Jurkat, Clone E6-1 (cell line): Measurements from ENCODE around the gene PRMT7. TPM values are rescaled to one million over a fixed set of nuclear protein-coding genes. Genes with fewer than 3 reads are reported as not detected.

ENCODE experiments used
- DNase-seq: peaks from one replicate; pipeline ENCODE4 v3.0.0-alpha.2; 2011; ENCODE audit warnings: low read depth, low spot score
- H3K4me3 ChIP-seq: 2 replicates; pipeline ENCODE4 v1.5.1; 2011; ENCODE audit warnings: mild to moderate bottlenecking, low read length, control low read depth, moderate library complexity
- polyA plus RNA-seq: library from polyadenylated mRNA; unstranded; fragments of >200 nt; gene quantifications from one replicate; pipeline ENCODE4 v1.2.1, GENCODE V29; 2012; ENCODE audit warnings: missing spikeins; ENCODE audit not compliant: insufficient read length, insufficient read depth

PRMT7 gene, protein sequence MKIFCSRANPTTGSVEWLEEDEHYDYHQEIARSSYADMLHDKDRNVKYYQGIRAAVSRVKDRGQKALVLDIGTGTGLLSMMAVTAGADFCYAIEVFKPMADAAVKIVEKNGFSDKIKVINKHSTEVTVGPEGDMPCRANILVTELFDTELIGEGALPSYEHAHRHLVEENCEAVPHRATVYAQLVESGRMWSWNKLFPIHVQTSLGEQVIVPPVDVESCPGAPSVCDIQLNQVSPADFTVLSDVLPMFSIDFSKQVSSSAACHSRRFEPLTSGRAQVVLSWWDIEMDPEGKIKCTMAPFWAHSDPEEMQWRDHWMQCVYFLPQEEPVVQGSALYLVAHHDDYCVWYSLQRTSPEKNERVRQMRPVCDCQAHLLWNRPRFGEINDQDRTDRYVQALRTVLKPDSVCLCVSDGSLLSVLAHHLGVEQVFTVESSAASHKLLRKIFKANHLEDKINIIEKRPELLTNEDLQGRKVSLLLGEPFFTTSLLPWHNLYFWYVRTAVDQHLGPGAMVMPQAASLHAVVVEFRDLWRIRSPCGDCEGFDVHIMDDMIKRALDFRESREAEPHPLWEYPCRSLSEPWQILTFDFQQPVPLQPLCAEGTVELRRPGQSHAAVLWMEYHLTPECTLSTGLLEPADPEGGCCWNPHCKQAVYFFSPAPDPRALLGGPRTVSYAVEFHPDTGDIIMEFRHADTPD
- polyA plus RNA-seq: 76.6 TPM

DNA sequence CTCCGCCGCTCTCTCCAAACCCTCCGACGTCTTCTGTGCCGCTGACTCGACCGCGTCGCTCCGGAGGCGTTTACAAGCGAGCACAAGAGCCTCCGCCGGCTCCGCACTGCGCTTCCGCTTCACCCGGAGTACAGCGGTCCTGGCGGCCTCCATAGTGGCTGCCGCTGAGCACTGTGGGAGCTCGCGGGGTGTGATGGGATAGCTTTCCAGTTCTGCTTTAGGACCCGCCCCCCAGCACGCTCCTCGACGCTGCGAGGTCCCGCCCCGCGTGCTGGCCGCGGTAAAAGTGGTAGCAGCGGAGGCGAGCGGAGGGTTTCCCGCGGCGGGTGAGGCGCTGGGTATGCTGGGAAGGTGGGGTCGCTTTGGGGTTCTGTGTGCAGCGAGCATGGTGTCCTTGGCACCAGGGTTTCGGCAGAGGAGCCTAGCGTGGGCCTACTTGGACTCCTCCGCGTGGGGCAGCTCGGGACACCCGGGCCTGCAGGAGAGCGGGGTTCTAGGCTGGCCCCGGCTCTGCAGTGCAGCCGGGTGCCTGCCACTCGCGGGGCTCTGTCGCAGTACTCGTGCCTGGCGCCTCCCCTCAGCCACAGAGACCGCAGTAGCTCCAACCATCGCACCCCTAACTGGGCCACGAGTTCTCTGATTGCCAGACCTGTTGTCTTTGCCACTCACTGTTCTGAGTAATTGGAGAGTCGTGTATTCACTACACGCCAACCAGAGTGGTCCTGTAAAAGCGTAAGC, at the start of gene PRMT7, which contains the start of gene SLC7A6OS:
PRMT7 (plus strand) TSS at position 246 of the 738 bp plus-strand sequence. CDS start 4,961 bp downstream, outside the sequence.
SLC7A6OS (minus strand) TSS at position 173 of the 738 bp plus-strand sequence; CDS start at position 153, 20 bp downstream.
- peak; percentile 92 for DNase-seq

DNA sequence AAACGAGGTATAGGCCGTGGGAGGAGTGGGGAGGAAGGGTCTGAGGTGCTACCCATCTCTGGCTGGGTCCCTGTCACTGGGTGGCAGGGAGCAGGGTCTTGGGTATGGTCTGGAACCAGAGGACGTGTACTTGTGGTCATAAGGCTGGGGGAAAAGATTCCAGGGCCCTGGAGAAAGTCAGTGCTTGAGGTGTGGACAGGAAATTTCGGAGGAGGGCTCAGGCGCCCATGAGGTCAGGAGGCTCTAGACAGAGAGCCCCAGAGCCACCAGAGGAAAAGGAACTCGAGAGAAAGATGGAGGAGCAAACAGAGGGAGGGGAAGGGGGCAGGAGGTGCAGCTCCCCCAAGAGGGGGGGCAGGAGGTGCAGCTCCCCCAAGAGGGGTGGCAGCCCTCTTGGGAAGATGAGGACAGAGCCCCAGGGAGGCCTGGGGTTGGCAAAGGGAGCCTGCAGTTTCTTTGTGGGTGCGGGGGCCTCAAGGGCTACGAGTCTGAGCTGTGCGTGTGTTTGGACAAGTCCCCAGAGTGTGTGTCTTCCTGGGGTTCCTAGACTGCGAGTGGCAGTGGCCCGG, 47.2 kb upstream of the PRMT7 start:
- DNase-seq: no peak
- peak overlapping the region; percentile 93 for H3K4me3 ChIP-seq

More for the DNA sequence above, at the start of gene PRMT7, which contains the start of gene SLC7A6OS:
- peak within 1 kb of the TSS; percentile 99 for H3K4me3 ChIP-seq

DNA sequence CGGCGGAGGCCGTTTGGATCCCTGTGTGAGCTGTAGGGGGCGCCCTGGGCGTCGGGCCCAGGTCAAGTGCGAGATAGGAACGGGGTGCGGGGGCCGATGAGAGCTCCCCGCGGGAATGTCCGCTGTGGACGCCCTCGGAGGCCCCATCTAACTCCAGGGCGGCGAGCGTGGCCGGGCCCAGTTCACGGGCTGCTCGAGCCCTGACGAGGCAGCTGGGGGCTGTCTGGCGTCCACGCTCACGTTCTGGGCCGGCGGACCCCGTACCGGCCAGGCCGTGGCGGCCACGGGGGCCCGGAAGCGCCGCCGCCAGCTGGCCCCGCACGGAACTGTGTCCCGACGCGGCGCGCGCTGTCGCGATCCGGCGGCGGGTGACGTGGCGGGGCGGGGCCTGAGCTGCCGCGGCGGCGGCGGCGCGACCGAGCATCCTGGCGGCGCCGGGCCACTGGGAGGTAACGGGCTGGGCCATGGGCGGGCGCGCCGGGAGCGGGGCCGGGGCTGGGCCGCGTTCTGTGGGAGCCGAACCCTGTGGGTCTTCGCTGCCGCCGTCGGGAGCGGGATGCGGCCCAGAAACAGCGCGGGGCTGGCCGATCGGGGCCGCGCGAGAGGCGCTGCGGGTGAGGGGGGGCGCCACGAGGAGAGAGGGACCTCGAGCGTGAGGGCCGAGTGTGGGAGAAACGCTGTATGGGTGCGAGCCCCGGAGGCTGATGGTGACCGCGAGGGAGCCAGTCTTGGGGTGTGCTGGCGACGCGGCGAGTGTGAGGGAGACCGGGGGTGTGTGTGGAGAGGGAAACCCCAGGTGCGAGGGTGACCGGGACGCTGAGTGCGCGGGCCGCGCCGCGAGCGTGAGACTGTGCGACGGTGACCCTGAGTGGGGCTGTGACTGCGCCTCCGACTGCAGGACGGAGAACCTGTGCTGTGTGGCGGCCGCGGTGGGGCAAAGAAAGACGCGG, 46.4 kb upstream of the PRMT7 start, which contains the start of gene SLC7A6:
SLC7A6 (plus strand) TSS at position 399 of the 950 bp plus-strand sequence. CDS start 10,201 bp downstream, outside the sequence.
- peak within 1 kb of the TSS; percentile 93 for H3K4me3 ChIP-seq

DNA sequence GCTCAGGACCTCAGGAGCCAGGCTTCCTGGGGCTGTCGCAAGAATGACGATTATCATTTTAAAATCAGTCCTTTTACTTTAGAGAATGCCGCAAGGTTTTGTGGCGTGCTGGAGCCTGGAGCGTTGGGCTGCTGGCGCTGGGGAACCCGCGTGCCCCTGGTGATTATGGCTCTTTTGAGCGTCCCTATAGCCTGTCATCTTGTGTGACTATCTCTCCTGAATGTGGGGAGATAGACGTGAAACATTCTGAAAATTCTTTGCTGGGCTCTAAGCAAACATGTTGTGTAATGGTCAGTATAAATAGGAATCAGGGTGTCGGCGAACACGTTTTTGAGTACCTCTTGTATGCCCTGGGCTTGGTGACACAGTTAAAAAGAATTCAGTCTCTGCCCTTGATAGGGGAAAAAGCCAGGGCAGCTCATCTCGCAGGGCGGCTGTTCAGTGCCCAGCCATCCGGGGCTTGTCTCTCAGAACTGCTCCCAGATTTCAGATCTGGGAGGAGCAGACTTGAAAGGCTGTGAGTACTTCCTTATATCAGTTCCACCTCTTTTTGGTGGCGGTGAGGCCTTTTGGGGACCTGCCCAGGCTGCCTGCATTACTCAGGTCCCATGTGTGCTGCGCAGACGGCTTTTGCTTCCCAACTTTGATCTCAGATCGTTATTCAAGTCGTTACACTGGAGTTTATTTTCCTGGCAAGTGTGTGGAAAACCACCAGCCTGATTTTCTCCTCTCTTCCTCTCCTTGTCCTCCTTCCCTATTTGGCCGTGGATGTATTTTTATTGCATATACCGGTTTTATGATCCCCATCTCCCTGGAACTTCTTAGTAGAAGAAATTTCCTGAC, 45.5 kb upstream of the PRMT7 start:
- peak overlapping the region; percentile 93 for H3K4me3 ChIP-seq
- DNase-seq: no peak

More for the DNA sequence above, 46.4 kb upstream of the PRMT7 start, which contains the start of gene SLC7A6:
- DNase-seq: no peak

DNA sequence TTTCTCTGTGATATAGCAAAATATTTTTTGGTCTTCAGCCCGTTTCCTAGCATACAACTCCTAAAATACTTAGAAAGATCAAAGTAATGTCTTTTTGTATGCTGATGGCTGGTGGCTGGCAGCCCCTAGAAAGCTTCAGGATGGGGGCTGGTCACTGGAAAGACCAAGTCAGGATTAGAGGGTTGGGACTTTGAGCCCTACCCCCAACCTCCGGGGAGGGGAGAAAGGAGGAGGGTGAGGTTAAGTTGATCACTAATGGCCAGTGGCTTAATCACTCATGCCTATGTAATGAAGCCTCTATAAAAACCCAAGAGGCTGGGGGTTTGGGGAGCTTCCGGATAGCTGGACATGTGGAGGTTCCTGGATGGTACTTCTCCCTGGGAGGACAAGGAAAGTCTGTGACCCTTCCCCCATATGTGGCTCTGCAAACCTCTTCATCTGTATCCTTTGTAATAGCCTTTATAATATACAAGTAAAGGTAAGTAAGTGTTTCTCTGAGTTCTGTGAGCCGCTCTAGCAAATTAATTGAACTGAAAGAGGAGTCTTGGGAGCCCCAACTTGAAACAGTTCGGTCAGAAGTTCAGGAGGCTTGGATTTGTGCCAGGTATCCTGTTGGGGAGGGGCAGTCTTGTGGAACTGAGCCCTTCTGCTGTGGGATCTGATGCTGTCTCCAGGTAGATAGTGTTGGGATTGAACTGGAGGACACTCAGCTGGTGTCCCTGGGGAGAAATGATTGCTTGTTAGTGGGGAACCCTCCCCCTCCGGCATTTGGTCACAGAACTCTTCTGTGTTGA, 43.0 kb upstream of the PRMT7 start:
- H3K4me3 ChIP-seq: no peak overlapping the region
- DNase-seq: no peak

DNA sequence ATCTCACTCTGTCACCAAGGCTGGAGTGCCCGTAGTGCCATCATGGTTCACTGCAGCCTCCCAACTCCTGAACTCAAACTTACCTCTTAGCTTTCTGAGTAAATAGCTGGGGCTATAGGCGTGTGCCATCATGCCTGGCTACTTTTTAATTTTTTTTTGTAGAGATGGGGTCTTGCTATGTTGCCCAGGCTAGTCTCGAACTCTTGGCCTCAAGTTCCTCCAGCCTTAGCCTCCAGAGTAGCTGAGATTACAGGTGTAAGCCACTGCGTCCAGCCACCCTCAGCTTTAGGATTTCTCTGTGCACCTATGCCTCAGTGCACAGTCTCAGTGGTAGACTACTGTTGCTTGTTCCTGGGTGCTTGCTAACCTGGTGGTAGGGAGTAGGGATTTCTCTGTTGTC, 41.0 kb upstream of the PRMT7 start:
- H3K4me3 ChIP-seq: no peak overlapping the region
- DNase-seq: no peak

DNA sequence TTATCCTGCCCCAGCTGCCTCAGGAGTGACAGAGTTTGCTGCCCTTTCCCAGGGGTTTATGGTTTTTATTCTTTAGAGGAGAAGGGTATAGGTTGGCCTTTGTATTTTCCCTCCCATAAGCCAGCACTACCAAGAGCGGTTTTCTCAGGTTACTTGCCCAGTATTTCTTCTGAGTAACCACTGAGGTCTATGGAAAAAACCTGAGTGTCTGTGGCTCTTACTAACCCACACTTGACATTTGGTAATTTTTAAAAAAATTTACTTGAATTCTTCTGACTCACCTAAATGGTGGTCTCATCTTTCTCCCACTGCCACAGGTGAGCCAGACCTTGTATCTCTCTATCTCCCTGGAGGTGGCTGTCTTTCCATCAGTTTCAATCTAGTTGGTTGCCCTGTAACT, 40.5 kb upstream of the PRMT7 start:
- DNase-seq: no peak
- H3K4me3 ChIP-seq: no peak overlapping the region

DNA sequence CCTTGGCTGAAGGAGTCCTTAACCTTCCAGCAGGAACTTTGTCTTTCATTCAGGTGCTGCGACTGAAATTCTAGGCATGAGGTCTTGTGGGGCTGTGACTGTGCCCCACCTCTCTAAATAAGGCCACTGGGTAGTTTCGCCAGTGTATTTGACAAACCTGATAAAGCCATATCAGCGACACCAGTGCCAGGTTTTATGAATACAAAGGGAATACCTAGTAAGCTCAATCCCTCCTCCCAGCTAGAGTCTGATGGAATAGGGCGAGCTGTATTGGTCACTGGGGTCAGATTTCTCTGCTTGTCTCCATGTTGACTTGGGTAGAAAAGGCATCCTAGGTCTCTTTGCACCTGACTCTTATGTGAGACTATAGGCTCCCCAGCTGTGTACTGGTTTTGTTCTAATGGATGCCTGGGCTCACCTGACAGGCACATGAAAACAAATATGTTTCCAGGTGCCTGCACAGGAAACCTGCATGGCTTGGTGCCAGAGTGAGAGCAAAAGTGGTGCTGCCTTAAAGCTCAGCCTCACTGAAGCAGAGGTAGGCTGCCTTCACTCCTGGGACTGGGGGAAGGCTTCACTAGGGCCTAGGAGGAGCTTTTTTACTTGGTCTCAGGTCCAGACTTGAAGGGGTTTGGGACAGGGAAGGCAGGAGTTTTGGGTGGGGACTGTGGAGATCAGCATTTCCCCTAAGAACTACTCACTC, 38.2 kb upstream of the PRMT7 start:
- DNase-seq: no peak
- no peak overlapping the region for H3K4me3 ChIP-seq

DNA sequence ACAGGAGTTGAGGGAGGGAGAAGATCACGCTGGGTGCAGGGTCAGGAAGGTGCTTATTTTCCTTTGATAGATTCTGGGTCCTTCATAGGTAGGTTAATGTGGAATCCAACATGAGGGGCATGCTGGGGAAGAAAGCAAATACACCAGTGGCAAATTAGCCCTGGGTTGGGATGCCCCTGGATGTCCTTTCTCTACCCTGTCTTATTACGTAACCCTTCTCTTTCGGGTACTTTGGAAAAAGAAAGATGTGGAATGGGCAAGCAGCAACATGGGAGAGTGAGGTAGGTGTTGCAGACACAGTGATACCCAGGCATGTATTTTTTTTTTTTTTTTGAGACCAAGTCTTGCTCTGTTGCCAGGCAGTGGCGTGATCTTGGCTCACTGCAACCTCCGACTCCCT, 37.4 kb upstream of the PRMT7 start:
- no peak overlapping the region for H3K4me3 ChIP-seq

DNA sequence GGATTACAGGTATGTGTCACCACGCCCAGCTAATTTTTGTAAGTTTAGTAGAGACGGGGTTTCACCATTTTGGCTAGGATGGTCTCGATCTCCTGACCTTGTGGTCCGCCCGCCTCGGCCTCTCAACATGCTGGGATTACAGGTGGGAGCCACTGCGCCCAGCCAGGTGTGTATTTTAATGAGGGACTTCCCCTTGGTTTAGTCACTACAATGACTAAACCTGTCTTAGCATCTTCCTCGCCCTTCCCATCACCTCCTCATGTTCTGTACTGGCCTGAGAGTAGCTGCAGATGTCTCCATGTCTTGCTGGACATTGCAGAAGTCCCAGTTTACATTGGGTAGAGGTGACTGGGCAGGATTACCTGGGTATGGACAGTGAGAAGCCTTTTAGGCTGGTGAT, 36.9 kb upstream of the PRMT7 start:
- no peak for DNase-seq

More for the DNA sequence above, 37.4 kb upstream of the PRMT7 start:
- no peak for DNase-seq

DNA sequence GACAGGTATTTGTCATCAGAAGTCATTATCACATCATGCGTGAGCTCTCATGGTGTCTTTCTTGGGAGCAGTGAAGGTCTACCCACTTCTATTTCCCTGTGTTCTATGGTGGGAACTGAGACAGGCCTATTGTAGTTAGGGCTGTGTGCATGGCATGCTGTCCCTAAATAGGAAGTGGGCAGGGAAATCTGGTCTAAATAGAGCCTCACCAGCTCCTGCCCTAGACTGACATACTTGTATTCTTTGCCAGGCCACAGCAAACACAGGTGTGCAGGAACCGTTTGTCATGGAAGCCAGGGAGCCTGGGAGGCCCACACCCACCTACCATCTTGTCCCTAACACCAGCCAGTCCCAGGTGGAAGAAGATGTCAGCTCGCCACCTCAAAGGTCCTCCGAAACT, 36.4 kb upstream of the PRMT7 start:
- no peak for DNase-seq
- H3K4me3 ChIP-seq: no peak overlapping the region

More for the DNA sequence above, 36.9 kb upstream of the PRMT7 start:
- no peak overlapping the region for H3K4me3 ChIP-seq

DNA sequence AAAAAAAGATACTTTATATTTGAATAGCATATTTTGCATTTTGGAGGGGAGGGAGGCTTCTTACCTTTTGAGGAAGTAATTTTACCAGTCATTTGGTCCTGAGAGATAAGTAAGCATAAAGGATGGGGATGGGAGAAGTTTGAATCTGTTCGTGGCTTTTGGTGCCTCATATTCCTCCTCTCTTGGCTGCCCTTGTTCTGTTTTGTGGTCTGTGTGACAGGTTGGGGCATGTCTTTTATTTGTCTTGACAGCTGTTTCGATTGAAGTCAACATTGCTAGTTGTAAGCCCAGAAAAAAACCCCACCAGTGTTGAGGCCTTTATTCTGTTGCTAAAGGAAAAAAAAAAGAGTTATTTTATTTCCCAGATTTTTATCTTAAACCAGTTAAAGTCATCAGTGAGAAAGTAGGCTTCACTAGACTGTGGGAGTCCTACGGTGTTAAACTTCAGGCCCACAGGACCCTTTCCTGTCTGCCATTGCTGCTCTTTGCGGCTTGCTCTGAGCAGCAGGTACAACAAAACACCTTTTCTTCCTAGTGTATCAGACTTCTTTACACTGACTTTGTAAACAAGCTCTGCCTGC, 35.1 kb upstream of the PRMT7 start:
- no peak overlapping the region; the same call in 1 of the 2 replicates for H3K4me3 ChIP-seq
- DNase-seq: peak; percentile 94

DNA sequence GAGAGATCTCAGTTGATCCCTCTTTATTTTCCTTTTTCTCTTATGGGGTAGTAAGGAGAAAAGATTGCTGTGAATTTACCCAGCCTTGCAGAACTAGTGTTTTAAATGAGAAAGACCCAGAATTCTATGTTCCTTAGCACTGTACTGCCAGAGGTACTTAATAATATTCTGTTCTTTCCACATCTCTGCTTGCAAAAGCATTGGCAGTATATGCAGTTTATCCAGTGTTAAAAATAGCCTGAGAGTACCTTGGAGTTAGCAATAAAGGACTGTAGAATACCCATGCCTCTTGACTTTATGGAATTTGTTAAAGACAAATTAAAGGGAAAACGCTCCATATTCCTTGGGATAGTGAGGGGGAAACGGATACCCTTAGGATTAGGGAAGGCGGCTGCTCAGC, 34.6 kb upstream of the PRMT7 start:
- H3K4me3 ChIP-seq: no peak overlapping the region

DNA sequence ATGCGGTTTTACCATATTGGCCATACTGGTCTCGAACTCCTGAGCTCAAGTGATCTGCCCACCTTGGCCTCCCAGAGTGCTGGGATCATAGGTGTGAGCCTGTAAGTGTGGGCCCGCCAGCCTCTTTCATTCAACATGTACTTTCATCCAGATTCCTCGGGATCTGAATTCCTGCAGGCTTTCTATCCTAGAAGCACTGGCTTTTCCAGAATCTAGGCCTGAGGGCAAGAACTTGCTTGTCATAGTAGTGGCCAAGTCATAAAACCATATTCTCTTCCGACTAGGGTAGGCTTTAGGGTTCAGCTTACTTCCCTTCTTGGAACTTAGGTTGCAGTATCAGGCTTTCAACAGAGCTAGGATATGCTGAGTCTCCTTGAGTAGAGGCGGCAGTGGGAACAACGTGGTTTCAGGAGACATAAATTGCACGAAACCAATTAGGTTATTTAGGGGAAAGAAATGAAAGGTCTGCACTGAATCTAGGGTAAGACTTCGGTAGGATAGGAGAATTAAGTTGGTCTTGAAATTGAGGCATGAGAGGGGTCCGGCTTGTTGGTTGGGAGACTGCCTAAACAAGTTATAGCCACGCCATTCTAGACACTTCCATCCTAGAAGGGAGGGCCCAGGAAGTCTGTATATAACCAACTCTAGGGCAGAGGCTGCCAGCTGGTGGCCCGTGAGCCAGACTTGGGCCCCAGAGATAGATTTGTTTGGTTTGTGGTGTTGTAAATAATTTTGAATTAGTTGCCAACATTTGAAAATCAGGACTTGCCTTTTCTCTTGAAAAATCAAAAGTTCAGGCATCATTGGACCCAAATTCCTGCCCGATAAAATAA, 30.9 kb upstream of the PRMT7 start:
- no peak overlapping the region for H3K4me3 ChIP-seq

More for the DNA sequence above, 34.6 kb upstream of the PRMT7 start:
- DNase-seq: no peak

More for the DNA sequence above, 30.9 kb upstream of the PRMT7 start:
- no peak for DNase-seq
